Muscle of back (tissue), 11 donors: ENCODE data around the gene FOXB1. TPM values are rescaled to one million over a fixed set of nuclear protein-coding genes. Genes with fewer than 3 reads are reported as not detected.
A peak's percentile ranks its signal among the peaks of the same experiment; 100 is the strongest.

ENCODE experiments used
- DNase-seq, 3 donors: peaks; one replicate each; pipeline versions ENCODE4 v3.0.0 to v3.0.0-alpha.2; 2013
- polyA plus RNA-seq, 10 donors: library from polyadenylated mRNA; unstranded; fragments of 120-200 nt; gene quantifications; one replicate each; pipeline ENCODE4 v1.2.1, GENCODE V29; 2013; ENCODE audit not compliant: insufficient read length in 10 of 10

FOXB1 gene
- polyA plus RNA-seq, 10 donors, result not detected

DNA sequence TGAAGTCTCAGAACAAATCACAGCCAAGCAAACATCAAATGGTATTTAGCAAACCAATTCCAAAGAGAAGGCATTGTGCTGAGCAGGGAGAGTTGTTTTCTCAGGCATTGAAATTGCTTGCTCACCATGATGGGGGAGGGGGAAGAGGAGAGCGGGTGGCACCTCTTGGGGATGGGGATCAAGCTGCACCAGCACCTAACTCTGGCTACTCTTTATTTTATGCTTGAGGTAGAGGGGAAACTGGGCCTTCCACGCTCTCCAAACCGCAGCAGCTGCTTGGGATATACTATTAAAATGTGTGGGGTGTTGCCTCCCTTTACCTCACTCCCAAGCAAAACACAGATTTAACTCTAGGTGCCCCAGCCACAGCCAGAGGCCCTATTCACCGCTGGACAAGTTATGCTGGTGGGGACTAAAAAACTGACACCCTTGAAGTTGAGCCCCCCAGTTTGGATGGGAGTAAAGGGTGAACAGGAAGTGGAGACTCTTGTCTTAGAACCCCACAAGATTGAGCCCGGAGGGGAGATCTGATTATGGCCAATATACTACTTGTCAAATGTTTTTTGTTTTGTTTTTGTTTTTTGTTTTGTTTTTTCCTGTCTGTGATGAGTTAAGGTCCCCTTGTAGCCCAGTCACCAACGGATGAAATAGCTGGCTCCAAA, 5.0 kb upstream of the FOXB1 start:
- no peak for DNase-seq

DNA sequence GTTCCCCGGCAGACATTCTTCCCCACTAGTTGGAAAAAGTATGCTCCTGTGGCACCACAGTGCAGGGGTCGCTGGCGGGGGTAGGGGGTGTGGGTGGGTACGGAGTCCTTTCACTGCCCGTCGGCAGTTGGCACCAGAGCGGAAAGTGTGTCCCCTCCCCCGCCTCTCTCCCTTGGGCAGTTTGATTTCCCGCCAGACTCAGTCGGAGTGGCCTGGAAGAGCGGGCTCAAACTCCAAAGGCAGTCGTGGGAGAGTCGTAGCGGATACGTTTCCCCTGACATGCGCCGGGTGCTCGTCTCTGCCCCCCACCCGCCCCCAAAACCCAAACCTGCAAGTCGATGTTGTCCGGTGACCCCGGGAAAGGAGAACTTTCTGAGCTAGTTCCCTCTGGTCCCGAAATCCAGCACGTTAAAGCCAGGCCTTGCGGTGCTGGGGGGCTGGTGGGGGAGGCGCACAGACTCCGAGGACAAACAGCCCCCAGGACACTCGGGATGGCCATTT, 4.4 kb upstream of the FOXB1 start:
- DNase-seq, result no peak

DNA sequence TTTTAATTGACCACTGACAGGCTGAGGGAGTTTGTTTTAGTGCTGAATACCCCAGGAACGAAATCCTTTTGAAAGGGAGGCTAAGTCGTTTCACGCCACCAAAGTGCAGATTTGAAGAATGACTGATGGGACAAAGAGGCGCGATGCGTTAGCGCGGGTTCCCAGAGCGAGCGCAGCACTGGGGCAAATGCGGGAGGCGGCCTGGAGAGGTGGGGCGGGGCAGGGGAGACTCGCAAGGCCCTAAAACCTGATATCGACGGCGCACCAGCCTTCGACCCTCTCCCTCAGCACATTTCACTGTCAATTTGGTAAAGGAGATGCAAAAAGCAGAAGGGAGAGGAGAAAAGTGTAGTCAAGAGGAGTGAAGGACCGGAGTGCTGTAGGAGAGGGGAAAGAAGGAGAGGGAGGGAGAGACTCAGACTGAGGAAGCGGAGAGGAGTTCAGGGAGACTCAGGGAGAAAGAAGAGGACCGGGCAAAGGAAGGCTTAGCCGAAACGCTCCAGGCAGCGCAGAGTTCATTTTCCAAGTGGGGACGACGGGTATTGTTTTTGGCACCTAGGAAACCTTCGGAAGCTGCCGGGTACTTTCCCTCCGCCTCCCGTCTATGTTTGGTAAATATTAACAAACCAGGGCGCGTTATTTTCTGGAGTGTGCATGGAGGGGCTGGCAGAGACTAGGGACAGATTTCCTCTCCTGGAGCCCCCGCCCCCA, 3.8 kb upstream of the FOXB1 start:
- peak in 1 of 3 donors; percentile 31 for DNase-seq

DNA sequence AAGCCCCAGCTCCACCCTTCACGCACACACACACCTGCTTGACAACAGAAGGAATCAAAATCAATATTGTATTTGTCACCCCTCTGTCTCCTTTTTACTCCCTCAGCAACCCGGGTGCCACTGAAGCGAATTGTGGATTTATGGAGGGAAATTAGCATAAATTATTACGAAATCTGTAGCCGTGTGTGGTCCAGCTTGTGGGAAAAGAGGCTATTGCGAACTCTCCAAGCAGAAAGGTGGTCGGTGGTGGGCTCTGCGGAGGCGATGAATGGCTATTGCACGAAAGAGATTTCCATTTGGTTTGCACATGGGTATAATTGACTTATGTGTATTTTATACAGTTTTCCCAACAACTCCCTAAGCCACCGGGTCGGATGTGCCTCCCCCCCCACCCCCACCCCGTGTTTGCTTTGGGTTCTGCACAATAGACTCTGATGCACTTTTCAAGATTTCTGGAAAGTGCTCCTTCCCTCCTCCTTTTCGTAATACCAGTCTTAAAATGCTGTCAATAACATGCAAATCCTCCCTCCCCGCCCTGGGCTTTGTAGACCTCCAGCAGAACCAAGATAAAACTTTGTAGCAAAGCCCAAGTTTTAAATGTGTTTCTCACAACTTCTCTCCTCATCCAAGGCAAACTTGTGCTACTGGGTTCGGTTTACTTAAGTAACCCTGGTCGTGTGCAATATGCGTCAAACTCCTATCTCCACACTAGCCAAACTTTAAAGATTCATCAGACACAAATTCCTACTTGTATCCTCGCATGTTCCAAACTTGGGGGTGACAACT, 3.1 kb upstream of the FOXB1 start:
- peak in 1 of 3 donors; percentile 29 for DNase-seq

DNA sequence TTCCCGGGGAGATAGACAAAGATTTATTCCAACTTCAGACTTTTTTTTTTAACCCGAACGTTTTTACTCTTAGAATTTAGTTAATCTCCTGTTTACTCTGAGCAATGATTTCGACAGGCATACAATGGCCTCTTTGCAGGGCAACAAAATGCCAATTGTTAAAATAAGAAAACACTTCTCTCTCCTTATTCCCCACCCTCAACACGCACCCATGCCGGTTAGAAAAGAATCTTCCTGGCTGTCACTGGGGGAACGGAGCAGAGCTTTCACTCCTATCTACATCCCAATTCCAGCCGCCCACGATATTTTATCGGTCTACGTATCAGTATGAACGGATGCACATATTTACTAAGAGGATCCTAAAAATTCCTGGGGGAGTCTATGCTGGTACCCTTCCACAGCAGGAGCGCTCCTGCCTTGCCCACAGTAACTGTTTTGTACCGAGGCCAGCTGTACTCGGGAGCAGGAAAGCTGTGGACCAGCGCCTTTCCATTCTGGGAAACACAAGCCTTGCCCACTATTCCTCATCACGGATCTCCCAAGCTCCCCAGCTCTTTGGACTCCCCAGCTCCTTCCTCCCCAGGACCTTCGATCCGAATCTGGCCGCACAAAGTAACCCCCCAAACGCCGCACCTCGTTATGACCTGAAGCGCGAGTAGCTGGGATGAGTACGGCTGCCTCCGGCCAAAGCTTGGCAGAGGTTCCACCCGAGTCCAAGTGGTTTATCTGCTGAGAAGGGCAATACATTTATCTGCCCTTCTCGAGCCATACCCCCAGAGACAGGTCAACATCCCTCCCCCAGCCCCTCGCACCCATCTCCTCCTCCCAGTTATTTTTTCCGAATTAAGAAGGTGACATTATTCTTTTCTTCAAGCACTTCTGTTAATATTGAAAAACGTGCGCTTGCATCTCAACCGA, 2.2 kb upstream of the FOXB1 start:
- DNase-seq, result peak in 1 of 3 donors; percentile 37

DNA sequence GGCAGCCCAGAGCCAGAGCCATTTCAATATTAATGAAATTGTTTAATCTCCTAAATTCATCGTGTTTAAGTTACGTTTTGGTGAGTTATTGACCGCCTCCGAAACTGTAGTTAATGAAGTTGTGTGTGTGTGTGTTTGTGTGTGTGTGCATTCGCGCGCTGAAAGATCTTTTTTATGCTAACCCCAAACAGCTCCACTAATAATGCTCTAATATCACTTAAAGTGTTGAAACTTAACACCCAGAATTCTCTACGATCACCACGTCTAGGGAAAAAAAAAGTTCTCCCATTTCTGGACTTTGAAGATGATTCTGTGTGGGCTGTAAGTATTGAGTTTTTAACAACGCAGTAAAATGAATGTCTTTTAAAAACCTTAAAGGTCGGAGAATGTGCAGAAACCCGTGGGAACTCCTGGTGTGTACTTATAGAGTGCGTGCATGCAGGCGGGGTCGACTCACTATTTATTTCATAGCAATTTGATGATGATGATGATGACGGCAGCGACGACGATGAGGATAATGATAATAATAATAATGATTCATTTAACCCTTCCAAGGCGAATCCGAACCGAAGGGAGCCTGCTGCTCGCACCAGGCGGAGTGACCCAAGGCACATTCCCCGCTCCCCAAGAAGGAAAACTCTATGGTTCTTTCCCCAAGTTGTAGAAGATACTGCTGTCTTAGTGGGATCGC, 1.4 kb upstream of the FOXB1 start:
- DNase-seq, result peak in 1 of 3 donors; percentile 46

DNA sequence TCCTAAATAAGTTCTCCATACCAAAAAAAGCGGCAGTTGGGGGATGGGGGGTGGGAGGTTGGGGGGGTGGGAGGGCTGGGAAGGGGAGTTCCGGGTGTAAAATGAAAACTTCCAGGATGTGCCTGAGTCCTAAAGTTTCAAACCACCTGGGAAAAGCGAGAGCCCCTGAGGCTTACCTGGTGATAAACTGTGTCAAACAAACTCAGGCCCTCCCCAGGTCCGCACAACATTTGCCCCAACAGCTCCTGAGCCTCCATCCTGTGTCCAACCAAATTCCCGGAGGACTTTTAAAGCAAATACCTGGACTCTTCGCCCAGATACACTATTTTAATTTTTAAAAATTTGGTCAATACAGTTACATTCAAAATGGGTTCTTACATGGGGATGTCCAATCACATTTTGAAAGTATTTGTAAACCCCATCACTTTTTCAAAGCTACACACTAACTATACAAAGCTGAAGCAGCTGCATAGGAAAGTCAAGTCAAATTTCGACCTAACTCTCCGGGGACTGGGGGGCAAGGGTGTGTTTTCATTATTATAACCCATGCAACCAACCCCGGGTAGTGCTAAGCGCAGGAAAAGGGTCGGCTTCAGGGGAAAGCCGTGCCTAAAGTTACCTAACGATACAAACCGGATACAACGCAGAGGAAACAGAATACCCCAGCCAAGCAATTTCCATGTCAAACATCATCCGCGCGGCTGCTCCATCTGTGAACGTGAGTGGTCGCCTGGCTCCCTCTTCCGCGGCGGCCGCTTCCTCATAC, 685 bp upstream of the FOXB1 start:
- peak in 1 of 3 donors; percentile 40 for DNase-seq

DNA sequence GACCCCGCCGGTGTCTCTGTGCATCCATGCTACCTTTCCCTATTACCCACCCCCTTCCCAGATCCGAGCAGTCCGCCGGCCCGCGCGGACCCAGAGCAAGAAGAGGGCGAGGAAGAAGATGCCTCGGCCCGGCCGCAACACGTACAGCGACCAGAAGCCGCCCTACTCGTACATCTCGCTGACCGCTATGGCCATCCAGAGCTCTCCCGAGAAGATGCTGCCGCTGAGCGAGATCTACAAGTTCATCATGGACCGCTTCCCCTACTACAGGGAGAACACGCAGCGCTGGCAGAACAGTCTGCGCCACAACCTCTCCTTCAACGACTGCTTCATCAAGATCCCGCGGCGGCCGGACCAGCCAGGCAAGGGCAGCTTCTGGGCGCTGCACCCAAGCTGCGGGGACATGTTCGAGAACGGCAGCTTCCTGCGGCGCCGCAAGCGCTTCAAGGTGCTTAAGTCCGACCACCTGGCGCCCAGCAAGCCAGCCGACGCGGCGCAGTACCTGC, 788 bp downstream of the FOXB1 start:
- peak in 1 of 3 donors; percentile 66 for DNase-seq

DNA sequence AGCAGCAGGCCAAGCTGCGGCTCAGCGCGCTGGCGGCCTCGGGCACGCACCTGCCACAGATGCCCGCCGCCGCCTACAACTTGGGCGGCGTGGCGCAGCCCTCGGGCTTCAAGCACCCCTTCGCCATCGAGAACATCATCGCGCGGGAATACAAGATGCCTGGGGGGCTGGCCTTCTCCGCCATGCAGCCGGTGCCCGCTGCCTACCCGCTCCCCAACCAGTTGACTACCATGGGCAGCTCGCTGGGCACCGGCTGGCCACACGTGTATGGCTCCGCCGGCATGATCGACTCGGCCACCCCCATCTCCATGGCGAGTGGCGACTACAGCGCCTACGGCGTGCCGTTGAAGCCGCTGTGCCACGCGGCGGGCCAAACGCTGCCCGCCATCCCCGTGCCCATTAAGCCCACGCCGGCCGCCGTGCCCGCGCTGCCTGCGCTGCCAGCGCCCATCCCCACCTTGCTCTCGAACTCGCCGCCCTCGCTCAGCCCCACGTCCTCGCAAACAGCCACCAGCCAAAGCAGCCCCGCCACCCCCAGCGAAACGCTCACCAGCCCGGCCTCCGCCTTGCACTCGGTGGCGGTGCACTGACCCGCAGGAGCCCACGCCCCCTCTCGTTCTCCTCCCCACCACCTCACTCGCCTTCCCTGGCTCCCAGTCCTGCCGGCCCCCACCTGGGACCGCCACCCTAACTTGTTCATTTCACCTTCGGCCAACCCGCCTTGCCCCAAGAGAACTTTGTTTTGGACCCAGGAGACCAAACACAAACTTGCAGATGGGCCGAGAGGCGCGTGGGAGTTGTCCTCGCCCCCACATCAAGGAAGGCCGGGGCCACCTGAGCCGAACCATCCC, 1.5 kb downstream of the FOXB1 start:
- DNase-seq, result no peak

DNA sequence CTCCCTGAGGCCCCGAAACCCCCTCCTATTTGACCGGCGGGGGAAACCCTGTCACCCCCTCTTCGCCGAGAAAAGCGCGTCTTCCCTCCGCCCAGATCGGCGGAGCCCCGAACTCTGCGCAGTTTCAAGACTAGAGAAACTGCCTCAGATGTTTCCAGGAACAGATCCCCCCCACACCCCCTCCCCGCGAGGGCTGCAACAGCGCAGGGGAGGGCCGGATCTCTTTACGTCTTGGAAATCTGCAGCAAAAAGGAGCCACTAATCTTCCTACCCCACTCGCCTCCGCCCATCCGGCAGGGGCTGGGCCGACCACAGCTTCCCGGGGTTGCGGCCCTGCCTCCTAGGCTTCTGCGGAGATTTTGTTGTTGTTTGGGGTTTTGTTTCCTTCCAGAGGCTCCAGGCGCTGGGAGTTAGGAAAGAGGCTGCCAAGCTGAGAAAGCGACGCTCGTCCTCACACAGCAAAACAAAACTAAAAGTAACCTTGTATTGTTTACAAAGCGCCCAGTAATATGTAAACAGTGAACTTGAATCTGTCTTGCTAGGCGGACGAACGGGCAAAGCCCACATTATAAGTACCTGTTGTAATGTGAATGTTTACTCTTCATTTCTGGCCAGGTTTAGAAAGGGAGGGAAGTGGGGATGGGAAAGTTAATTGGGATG, 2.2 kb downstream of the FOXB1 start:
- peak in 1 of 3 donors; percentile 81 for DNase-seq

DNA sequence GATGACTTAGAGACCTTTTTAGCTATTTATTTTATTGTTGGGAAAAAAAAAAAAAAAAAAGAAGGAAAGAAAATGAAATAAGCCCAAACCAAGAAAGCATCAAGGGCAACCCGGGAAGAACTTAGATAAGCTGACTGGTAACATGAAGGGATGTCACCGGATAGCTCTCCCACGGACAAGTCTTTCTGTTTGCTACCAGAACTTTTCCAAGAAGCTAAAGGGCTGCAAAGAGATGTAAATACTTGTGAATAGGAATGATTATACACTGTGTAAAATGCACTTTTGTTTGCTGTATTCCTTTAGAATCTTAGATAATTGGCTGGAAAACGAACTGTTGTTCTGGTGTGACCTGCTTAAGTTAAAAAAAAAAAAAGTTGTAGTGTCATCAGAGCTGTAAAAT, 2.8 kb downstream of the FOXB1 start:
- peak in 1 of 3 donors; percentile 52 for DNase-seq

DNA sequence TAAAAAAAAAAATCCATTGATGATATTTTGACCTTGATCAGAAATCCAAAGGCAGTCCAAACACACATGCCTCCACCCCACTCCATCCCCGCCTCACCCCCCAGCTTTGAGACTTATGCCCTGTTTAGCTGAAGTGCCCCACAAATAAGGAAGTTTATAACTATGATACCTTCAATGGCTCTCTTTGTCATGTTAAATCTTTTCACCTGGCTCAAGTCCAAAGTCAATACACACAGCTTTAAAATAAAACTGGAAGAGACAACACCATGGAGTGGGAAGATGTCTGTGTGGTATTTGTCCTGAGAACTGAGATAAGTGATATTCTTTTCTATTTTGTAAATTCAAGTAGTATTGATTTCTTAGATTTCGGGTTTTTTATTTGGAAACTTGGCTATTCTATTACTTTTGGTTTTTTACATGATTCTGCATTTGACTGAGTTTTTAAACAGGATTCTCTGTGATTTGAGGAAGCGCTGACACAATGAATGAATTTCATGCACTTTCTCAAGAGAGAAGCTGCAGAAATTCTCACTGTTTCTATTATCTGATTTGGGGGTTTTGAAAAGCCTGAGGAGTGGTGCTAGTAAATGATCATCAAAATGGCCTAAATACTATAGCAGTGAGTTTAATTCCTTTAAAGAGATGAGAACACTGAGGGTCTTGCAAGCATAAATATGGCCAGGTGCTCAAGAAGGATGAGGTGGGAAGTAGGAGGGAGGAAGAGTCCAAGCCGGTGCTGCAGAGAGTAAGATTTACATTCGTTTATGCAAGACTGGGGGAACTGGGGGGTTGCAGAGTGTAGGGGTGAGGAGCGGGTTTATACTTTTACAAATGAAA, 5.2 kb downstream of the FOXB1 start:
- no peak for DNase-seq

DNA sequence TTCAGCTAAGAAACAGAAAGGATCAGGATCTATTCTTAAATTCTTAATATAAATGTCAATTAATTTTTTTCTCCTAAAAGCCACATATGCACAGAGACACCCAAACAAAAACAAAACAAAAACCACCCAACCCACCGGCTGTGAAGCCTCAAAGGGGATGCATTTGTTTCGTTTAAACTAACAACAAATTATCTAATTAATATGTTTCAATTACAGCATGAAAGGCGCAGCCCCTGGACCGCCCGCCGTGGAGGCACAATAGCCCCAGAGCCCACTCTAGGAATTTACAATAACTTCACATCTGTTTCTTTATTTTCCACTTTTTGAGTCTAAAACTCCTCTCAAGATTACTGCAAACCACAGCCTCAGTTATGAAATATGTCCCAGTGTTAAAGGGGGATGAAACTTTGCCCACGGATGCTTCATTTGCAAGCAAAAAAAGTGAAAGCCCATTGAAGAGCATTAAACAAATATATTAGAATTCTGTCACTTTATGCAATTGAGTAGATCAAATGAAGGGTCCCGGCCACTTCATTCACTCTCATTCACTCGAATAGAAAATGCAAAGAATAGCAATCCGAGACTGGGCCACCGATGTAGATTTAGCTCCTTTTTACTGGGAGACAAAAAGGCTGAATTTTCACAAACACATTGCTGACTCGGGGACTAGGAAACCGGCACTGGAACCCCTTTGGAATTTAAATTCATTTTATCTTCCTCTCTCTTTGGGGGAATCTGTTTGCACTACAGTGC, 6.0 kb downstream of the FOXB1 start:
- no peak for DNase-seq

DNA sequence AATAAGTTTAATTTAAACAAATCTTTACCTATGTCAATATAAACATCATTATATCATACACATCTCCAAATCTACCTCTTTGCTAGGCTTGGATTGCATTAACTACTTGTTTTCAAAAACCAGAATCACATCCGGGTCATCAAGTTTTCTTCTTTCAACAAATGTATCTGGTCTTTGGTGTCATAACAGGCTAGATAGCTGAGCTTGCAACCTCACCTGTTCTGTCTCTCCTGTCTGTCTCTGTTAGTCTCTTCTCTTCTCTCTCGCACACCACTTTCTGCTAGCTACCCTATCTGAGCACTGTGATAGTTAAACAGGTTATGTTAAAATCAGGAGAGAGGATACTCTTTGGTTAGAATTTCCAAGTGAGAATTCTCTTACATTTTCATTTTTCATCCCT, 6.7 kb downstream of the FOXB1 start:
- no peak for DNase-seq

DNA sequence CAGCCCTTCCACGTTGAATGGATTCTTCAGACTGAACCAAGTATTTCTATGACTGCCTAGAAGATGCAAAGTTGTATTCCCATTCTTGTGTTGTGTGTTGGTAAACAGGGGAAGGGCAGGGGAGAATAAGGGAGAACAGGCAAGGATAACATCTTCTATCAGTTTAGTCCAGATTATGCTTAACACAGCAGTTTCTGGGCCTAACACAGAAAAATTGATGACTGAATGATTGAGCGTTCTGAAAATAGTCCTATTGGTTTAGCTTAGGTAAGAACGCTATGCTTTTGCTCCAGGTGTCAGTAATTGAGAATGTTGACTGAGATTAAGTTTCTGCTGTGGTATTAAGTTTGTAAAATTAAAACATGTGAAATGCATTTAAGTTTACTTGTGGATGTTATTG, 8.6 kb downstream of the FOXB1 start:
- no peak for DNase-seq
